CD4-positive, alpha-beta T cell treated with Interleukin-21 for 1 hour (primary cell): Measurements from ENCODE around the gene TIGIT.

ENCODE experiments used
- DNase-seq: peaks from one replicate; pipeline ENCODE4 v3.0.0-alpha.2; 2020

Gene TIGIT

GRCh38 chr3:114356066-114356465 lies 62.2 kb downstream of the TIGIT start:
- DNase-seq, result no peak

DNA sequence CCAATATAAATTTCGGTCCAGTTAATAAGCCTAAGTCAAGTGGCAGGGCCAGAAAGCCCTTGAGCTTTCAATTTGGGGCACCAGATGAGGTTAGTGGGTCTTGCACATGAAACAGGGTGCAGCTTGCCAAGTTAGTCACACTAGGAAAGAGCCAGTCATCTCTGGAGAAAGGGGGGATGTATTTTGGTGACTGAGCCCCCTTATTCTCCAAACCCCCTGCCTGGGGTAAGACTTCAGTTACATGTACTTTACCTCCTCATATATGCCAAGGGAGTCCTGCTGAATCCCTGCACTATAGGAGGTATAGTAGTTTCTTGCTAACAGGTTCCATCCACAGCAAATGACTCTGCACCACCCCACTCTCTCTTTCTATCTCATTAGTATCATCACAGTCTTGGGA lies 62.7 kb downstream of the TIGIT start:
- DNase-seq, result no peak
